Medulla oblongata (tissue), 1 donor: ENCODE data around the gene LHCGR.
"Not testable (repeated sequence)": the region's sequence is repeated elsewhere in the genome, so short reads cannot be mapped to it uniquely, and the experiment has no call there.

Experiments
- DNase-seq: peaks from one replicate; pipeline ENCODE4 v3.0.0-alpha.2; 2015; ENCODE audit errors: extremely low spot score

Gene LHCGR

GRCh38 chr2:48709096-48710034 lies 46.2 kb downstream of the LHCGR start:
- no peak for DNase-seq

GRCh38 chr2:48707466-48707865 lies 48.1 kb downstream of the LHCGR start:
- no peak for DNase-seq

- not testable (repeated sequence) for DNase-seq
Observed at GRCh38 chr2:48703621-48704020, 51.9 kb downstream of the LHCGR start.

GRCh38 chr2:48699348-48699930 lies 56.1 kb downstream of the LHCGR start:
- DNase-seq = no peak

- DNase-seq = no peak
Observed at GRCh38 chr2:48696881-48697280, 58.6 kb downstream of the LHCGR start.

- DNase-seq = peak; percentile 74
Observed at GRCh38 chr2:48695991-48696390, 59.5 kb downstream of the LHCGR start.

- DNase-seq = no peak
Observed at GRCh38 chr2:48694149-48694548, 61.4 kb downstream of the LHCGR start.

GRCh38 chr2:48693645-48694044 lies 61.9 kb downstream of the LHCGR start:
- DNase-seq = no peak

GRCh38 chr2:48693066-48693465 lies 62.5 kb downstream of the LHCGR start:
- no peak for DNase-seq

- no peak for DNase-seq
Observed at GRCh38 chr2:48691935-48692691, 63.4 kb downstream of the LHCGR start.

GRCh38 chr2:48685126-48685525 lies 70.4 kb downstream of the LHCGR start:
- no peak for DNase-seq

GRCh38 chr2:48677450-48677849 lies 78.1 kb downstream of the LHCGR start:
- DNase-seq = no peak

- DNase-seq = no peak
Observed at GRCh38 chr2:48674933-48675332, 80.6 kb downstream of the LHCGR start.

- no peak for DNase-seq
Observed at GRCh38 chr2:48673581-48673980, 81.9 kb downstream of the LHCGR start.

GRCh38 chr2:48668992-48669391 lies 86.5 kb downstream of the LHCGR start:
- no peak for DNase-seq

- no peak for DNase-seq
Observed at GRCh38 chr2:48651158-48651790, 104.2 kb downstream of the LHCGR start.

- DNase-seq = no peak
Observed at GRCh38 chr2:48638261-48638660, 117.3 kb downstream of the LHCGR start.
